Effector memory CD4-positive, alpha-beta T cell (primary cell): ENCODE measurements around the gene AK1.
"Not testable (repeated sequence)": the region's sequence is repeated elsewhere in the genome, so short reads cannot be mapped to it uniquely, and the experiment has no call there.

Experiments used
- DNase-seq, 3 donors: peaks; one replicate each; pipeline ENCODE4 v3.0.0-alpha.2; 2020
- H3K27ac ChIP-seq: 2 replicates; pipeline ENCODE4 v1.7.0; 2013; ENCODE audit warnings: mild to moderate bottlenecking, low read length, moderate library complexity; ENCODE audit not compliant: insufficient read depth, poor library complexity, severe bottlenecking
- H3K27me3 ChIP-seq: replicated peaks from 2 replicates; pipeline ENCODE4 v1.7.0; 2013; ENCODE audit warnings: mild to moderate bottlenecking, low read length; ENCODE audit not compliant: insufficient read depth, control insufficient read depth, poor library complexity, severe bottlenecking
- H3K36me3 ChIP-seq: 2 replicates; pipeline ENCODE4 v1.7.0; 2013; ENCODE audit warnings: mild to moderate bottlenecking, low read length, moderate library complexity; ENCODE audit not compliant: control insufficient read depth, insufficient read depth
- H3K4me1 ChIP-seq: 2 replicates; pipeline ENCODE4 v1.7.0; 2013; ENCODE audit warnings: low read length, mild to moderate bottlenecking; ENCODE audit not compliant: control insufficient read depth, insufficient read depth, poor library complexity, severe bottlenecking
- H3K4me3 ChIP-seq: 2 replicates; pipeline ENCODE4 v1.7.0; 2013; ENCODE audit warnings: low read length, low read depth, mild to moderate bottlenecking; ENCODE audit not compliant: insufficient read depth, poor library complexity, severe bottlenecking
- H3K9me3 ChIP-seq: 2 replicates; pipeline ENCODE4 v1.7.0; 2013; ENCODE audit warnings: mild to moderate bottlenecking, low read length, moderate library complexity; ENCODE audit not compliant: control insufficient read depth

AK1 gene

DNA sequence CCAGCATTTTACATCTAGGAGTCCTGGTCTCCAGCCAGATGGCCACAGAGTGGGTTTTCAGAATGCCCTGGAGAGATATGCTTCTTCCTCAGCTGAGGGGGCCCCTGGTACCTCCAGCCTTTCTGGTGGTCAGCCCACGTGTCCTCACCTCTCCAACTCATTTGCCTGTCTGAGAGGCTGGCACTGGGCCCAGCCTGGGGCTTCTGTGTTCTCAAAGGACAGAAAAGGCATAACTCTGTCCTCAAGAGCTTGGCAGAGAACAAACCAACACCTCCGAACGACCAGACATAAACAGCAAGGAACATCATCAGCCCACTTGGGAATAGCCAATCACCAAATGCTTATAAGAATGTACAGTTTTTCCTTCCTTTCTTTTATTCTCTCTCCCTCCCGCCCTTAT is 40.1 kb downstream of the AK1 start:
- DNase-seq: no peak
- no peaks in the 10 kb centered on the region for H3K27me3 ChIP-seq
- H3K9me3 ChIP-seq: no peaks in the 10 kb centered on the region
- no peak overlapping the region for H3K4me3 ChIP-seq
- H3K4me1 ChIP-seq: no peaks in the 10 kb centered on the region
- no peaks in the 10 kb centered on the region for H3K36me3 ChIP-seq
- no peak overlapping the region for H3K27ac ChIP-seq

GRCh38 chr9:127836561-127836960 is 40.9 kb downstream of the AK1 start:
- not testable (repeated sequence) for H3K9me3 ChIP-seq, H3K27ac ChIP-seq, DNase-seq, H3K4me3 ChIP-seq, H3K4me1 ChIP-seq, H3K36me3 ChIP-seq, H3K27me3 ChIP-seq

- Histone ChIP-seq H3K4me3 (no peak overlapping the region), H3K36me3 (no peaks in the 10 kb centered on the region), H3K9me3 (no peaks in the 10 kb centered on the region), H3K27ac (no peak overlapping the region), H3K27me3 (no peaks in the 10 kb centered on the region), H3K4me1 (no peaks in the 10 kb centered on the region)
- no peak for DNase-seq
Measured at GRCh38 chr9:127835991-127836516, 41.4 kb downstream of the AK1 start.

DNA sequence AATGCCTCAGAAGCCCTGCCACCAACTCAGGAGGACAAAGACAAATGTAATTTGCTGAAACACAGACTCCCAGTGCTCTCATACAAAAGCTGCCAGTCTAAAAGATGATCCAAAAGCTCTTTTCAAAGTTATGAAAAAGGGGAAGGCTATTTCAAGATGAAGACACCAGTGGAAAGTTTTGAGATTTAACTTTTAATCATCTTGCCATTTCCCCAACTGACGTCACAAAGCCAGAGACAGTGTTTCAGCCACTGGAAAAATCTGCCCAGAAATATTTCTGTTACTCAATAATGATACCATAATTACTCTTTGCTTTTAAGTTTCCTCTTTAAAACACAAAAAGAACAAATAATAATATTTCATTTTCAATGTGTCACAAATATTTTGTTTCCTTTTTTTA is 43.9 kb downstream of the AK1 start:
- Histone ChIP-seq H3K36me3 (no peaks in the 10 kb centered on the region), H3K9me3 (no peaks in the 10 kb centered on the region), H3K4me3 (no peak overlapping the region), H3K27ac (no peak overlapping the region), H3K4me1 (no peaks in the 10 kb centered on the region), H3K27me3 (no peaks in the 10 kb centered on the region)
- no peak for DNase-seq

DNA sequence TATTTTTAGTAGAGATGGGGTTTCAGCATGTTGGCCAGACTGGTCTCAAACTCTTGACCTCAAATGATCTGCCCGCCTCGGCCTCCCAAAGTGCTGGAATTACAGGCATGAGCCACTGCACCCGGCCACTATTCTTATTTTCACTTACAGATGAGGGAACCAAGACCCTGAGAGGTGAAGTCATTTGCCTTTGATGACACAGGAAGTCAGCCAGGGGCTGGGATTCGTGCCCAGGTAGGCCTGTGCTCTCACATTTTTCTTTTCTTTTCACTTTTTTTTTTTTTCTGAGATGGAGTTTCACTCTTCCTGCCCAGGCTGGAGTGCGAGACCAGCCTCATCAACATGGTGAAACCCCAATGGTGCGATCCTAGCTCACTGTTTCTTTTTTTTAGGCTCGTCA is 45.2 kb downstream of the AK1 start:
- Histone ChIP-seq H3K9me3 (no peaks in the 10 kb centered on the region), H3K4me3 (no peak overlapping the region), H3K4me1 (no peaks in the 10 kb centered on the region), H3K36me3 (no peaks in the 10 kb centered on the region), H3K27me3 (no peaks in the 10 kb centered on the region), H3K27ac (no peak overlapping the region)
- no peak for DNase-seq

- no peaks in the 10 kb centered on the region for H3K36me3 ChIP-seq
- no peaks in the 10 kb centered on the region for H3K27me3 ChIP-seq
- no peak overlapping the region for H3K4me3 ChIP-seq
- no peaks in the 10 kb centered on the region for H3K4me1 ChIP-seq
- H3K9me3 ChIP-seq: no peaks in the 10 kb centered on the region
- no peak for DNase-seq
- H3K27ac ChIP-seq: no peak overlapping the region
Measured at GRCh38 chr9:127829205-127829906, 48.1 kb downstream of the AK1 start.

- no peaks in the 10 kb centered on the region for H3K36me3 ChIP-seq
- no peaks in the 10 kb centered on the region for H3K4me1 ChIP-seq
- no peak for DNase-seq
- no peaks in the 10 kb centered on the region for H3K27me3 ChIP-seq
- no peak overlapping the region for H3K4me3 ChIP-seq
- H3K27ac ChIP-seq: no peak overlapping the region
- H3K9me3 ChIP-seq: no peaks in the 10 kb centered on the region
Measured at GRCh38 chr9:127828262-127829031, 49.0 kb downstream of the AK1 start.

DNA sequence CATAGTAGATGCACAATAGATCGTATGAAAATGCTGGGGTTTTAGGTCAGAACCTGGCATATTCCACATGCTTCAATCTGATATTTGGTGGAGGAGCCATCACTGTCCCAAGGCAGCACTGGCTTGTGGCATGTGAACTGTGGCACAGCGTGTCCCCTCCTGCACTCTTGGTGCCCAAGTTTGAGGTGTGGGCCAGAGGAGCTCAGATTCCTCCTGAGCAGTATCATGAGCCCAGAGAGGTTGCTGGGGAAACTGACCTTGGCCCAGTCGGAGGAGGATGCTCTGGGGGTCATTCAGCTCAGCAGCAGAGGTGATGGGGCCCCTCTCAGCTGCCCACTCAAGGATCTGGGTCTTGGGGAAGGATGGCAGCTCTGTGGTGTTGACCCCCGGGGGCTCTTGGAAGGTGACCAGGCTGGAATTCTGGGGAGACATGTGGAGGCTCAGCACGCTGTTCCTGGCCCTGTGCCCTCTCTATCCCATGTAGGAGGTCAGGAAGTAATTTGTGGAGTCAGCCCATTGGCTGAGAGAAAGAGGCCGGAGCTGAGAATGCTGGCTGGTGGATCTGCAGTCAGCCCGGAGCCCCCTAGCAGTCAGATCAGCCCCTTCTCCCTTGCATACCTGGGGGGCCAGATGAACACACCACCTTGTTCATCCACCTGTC is 51.1 kb downstream of the AK1 start:
- Histone ChIP-seq H3K36me3 (no peaks in the 10 kb centered on the region), H3K4me3 (no peak overlapping the region), H3K4me1 (no peaks in the 10 kb centered on the region), H3K27me3 (no peaks in the 10 kb centered on the region), H3K9me3 (no peaks in the 10 kb centered on the region), H3K27ac (no peak overlapping the region)
- DNase-seq: no peak

GRCh38 chr9:127825319-127826051 is 52.0 kb downstream of the AK1 start:
- Histone ChIP-seq H3K4me1 (no peaks in the 10 kb centered on the region), H3K27me3 (no peaks in the 10 kb centered on the region), H3K27ac (no peak overlapping the region), H3K36me3 (no peaks in the 10 kb centered on the region), H3K4me3 (no peak overlapping the region), H3K9me3 (no peaks in the 10 kb centered on the region)
- no peak for DNase-seq
